HG02938 (cell line): ENCODE results near the gene CNKSR3.
A peak's percentile ranks its signal among the peaks of the same experiment; 100 is the strongest.
"Not testable (repeated sequence)": the region's sequence is repeated elsewhere in the genome, so short reads cannot be mapped to it uniquely, and the experiment has no call there.

Experiments
- ATAC-seq: cut with Tn5 transposase; IDR thresholded peaks from one replicate; pipeline ENCODE4 v1.9.1; 2021; ENCODE audit warnings: mild to moderate bottlenecking, moderate library complexity; ENCODE audit not compliant: unreplicated experiment

CNKSR3 gene

GRCh38 chr6:154529957-154530356 lies 19.5 kb upstream of the CNKSR3 start:
- ATAC-seq, result no peak

DNA sequence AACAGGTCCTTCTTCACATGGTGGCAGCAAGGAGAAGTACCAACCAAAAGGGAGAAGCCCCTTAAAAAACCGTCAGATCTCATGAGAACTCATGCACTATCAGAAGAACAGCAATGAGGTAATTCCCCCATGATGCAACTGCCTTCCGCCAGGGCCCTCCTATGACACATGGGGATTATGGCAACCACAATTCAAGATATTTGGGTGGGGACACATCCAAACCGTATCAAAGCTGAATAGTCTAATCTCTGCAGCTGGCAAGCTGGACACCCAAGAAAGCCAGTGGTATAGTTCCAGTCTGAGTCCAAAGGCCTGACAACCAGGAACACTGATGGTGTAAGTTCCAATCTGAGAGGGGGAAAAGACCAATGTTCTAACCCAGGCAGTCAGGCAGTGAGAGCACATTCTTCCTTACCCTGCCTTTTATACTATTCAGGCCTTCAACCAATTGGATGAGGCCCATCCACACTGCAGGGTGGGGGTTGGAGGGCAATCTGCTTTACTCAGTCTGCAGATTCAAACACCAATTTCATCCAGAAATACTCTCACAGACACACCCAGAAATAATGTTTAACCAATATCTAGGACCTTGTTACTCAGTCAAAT lies 17.9 kb upstream of the CNKSR3 start:
- ATAC-seq, result no peak

- ATAC-seq, result no peak
These were observed 16.5 kb upstream of the CNKSR3 start for GRCh38 chr6:154526996-154527395.

DNA sequence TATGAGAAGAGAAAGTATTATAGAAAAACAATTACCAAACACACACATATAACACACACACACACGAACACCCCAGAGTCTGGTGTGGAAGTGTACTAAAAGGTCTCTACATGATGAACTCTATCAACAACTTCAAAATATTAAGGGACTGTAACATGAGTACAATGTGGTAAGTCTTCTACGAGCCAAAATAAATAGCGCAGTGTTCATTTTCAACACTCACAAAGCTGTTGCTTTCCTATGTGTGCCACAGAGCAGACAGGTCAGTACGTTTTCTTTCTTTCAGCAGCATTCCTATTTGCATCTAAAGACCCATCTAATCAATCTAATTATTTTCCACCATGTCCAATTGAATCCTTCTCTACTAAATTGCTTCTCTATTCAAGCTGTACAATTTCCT lies 12.1 kb upstream of the CNKSR3 start:
- no peak for ATAC-seq

- ATAC-seq, result no peak
These were observed 10.9 kb upstream of the CNKSR3 start for GRCh38 chr6:154521412-154521811.

GRCh38 chr6:154520280-154520679 lies 9.8 kb upstream of the CNKSR3 start:
- ATAC-seq, result no peak

DNA sequence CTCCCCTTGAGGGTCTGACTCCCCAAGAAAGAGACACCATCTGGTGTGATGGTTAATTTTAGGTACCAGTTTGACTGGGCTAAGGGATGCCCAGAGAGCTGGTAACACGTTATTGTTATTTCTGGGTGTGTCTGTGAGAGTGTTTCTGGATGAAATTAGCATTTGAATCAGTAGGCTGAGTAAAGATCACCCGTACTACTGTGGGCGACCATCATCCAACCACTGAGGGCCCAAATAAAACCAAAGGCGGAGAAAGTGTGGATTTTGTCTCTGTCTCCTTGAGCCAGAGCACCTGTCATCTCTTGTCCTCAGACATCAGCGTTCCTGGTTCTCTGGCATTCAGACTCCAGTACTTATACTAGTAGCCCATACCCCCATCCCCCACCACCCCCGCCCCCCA lies 7.9 kb upstream of the CNKSR3 start:
- ATAC-seq, result no peak

GRCh38 chr6:154516276-154516675 lies 5.8 kb upstream of the CNKSR3 start:
- ATAC-seq, result no peak

GRCh38 chr6:154515826-154516225 lies 5.3 kb upstream of the CNKSR3 start:
- no peak for ATAC-seq

GRCh38 chr6:154515076-154515475 lies 4.6 kb upstream of the CNKSR3 start:
- ATAC-seq, result not testable (repeated sequence)

DNA sequence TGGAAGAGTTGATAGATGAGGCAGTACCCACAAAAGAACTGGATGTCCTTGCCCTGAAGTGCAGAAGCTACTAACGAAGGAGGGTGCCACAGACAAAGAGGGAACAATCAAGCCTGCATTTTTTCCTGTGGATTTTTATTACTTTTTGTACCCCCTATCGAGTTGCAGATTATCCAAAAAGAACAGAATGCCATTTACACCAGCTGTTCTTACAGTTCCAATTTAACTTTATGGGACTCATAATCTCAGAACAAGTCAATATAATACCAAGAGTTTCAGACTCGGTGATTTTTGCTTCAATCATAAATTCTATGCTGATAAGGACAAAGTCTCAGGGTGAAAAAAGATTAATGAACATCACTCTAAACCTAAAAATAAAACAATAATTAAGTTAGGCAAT lies 4.0 kb upstream of the CNKSR3 start:
- ATAC-seq, result no peak

GRCh38 chr6:154513601-154514320 lies 3.3 kb upstream of the CNKSR3 start:
- ATAC-seq, result no peak

GRCh38 chr6:154512201-154512600 lies 1.7 kb upstream of the CNKSR3 start:
- ATAC-seq, result no peak

DNA sequence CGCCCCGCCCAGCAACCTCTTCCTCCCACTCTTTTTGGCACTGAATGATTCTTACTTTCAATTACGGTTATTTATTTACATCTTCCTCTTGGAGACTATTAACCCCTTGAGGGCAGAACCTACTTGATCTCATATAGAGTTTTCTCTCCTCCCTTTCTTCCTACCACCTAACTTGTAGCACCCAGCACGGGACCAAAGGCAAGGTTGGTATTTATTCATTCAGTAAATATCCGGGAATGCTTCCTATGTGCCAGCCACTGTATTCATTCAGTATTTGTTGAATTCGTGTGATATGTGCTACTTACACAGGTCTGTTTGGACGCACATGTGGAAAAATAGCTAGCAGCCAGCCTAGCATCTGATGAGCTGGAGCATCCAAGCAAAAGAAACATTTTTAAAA lies 1.3 kb upstream of the CNKSR3 start:
- ATAC-seq, result no peak

DNA sequence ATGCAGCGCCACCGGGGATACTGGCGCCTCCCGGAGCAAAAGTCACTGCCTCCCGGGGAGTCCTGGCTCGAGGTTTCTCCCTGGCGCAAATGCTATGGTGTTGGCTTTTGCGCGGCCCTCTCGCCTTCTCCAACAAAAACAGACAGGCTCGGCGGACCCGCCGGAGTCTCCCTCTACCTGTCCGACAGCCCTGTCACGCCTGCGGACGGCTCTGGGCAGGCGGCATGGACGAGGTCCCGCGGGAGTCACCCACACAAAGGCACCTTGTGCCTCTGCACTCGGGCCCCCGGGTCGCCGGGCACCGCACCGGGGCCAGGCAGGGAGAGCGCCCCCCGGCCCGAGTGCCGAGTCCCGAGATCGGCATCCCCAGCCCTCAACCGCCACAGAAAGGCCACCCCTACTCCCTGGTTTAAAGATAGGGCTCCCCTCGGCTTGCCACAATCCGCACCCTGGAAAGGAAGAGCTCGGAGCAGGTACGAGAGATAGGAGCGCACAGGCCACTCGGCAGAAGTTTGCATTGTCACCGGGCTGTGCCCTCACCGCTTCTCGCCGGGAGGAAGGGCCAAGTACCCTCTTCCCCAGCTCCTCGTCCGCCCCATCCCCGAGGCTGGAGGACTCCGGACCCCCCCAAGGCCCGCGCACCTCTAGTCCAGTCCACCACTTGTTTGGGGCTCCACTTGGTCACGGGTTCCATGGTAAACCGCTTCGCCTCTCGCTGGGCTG lies 903 bp downstream of the CNKSR3 start:
- ATAC-seq, result peak; percentile 13

GRCh38 chr6:154508573-154509375 lies 1.7 kb downstream of the CNKSR3 start:
- no peak for ATAC-seq

DNA sequence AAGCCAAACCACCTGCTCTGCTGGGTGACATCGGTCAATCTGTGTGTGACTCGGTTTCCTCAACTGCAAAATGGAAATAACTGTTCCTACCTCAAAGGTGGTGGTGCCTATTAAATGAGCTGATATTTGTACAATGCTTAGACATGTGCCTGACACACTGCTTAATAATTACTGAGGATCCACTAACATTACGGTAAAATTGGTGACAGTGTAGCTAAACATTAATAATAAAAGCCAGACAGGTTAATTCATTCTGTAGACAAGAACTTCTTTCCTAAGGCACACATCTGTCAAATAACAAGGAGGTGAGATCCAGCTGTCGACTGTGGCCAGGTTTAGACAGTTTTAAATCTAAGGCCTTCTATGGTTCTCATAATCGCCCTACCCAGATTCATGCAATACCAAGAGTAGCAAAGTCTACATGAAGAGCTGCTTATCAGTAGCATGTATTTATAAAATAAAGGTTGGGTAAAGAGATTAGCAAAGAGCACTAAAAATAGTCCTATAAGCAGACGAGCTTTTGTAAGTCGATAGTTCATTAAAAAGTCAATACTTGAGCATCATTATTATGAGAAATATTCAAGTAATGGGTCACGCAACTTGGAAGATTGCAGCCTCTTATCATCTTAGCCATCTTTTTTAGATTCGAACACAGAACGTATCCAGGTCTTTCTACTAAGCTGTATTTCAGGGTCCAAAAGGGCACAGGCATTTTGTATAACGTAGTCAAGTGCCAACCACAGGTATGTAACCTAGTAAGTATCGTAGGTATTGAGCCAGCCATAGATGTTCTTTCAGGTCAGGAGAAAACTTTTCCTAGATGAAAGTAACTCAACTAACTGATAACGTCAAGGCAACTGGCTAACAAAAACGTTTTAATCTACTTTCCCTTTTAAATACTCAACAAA lies 3.2 kb downstream of the CNKSR3 start:
- ATAC-seq, result no peak

DNA sequence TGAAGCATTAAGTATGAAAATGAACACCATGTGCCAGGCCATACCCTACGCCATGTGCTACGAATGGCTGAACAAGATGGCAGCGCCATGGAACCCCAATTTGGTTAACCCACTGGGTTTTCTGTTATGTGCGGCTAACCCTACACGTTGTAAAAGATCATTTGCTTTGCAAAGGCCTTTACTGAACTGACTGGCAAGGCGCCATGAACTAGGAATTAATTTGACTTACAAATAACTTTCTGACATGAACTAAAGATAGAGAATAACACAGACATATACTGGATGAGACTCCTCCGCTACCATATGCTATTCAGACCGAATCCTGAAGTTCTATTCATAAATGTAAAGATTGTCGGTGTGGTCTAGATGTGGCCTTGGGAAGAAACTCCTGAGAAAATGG lies 3.9 kb downstream of the CNKSR3 start:
- no peak for ATAC-seq

DNA sequence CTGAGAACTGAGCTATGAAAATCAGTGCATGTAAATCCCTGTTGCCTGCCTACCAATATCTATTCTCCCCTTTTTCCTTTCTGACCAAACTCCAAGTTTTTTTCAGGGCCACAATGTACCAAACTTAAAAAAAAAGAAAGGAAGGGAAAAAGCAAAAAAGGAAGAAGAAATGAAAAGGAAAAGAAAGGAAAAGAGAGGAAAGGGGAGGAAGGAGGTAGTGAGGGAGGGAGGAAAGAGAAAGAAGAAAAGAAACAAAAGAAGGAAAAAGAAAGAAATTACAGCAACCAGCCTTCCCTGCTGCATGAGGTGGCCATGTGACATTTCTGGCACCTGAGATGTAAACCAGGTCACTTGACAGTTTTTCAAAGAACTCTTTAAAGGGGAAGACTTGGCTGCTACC lies 4.4 kb downstream of the CNKSR3 start:
- ATAC-seq, result no peak

GRCh38 chr6:154504865-154505449 lies 5.5 kb downstream of the CNKSR3 start:
- no peak for ATAC-seq
